Activated naive CD8-positive, alpha-beta T cell treated with anti-CD3 and anti-CD28 coated beads, Interleukin-2, amount 50 U/mL, for 24 hours (primary cell): ENCODE data around the gene GRPEL1.
A peak's percentile ranks its signal among the peaks of the same experiment; 100 is the strongest.

Experiments used
- ATAC-seq: fragments of 150-1000 bp; cut with Tn5 transposase; one replicate; pipeline ENCODE4 v1.10.0; 2021
- DNase-seq: peaks from one replicate; pipeline ENCODE4 v3.0.0; 2021
- H3K27ac Mint-ChIP-seq: one replicate; pipeline ENCODE4 v1.8.0; 2021; ENCODE audit warnings: mild to moderate bottlenecking, mixed read lengths
- H3K27me3 Mint-ChIP-seq: one replicate; pipeline ENCODE4 v1.8.0; 2021; ENCODE audit warnings: mixed read lengths
- H3K36me3 Mint-ChIP-seq: one replicate; pipeline ENCODE4 v1.8.0; 2021; ENCODE audit warnings: low read depth, mixed read lengths
- H3K4me1 Mint-ChIP-seq: one replicate; pipeline ENCODE4 v1.8.0; 2021; ENCODE audit warnings: mixed read lengths
- H3K4me3 Mint-ChIP-seq: one replicate; pipeline ENCODE4 v1.8.0; 2021; ENCODE audit warnings: mild to moderate bottlenecking, moderate library complexity, mixed read lengths
- H3K9me3 Mint-ChIP-seq: one replicate; pipeline ENCODE4 v1.8.0; 2021; ENCODE audit warnings: mixed read lengths

The GRPEL1 gene

GRCh38 chr4:7021355-7021754, 46.5 kb downstream of the GRPEL1 start:
- ATAC-seq, result no peak
- H3K9me3 Mint-ChIP-seq, result no peaks in the 10 kb centered on the region
- H3K27me3 Mint-ChIP-seq, result no peaks in the 10 kb centered on the region
- no peaks in the 10 kb centered on the region for H3K4me1 Mint-ChIP-seq
- no peak overlapping the region for H3K27ac Mint-ChIP-seq
- peaks cover 16% of the 10 kb centered on the region for H3K36me3 Mint-ChIP-seq
- H3K4me3 Mint-ChIP-seq, result no peak overlapping the region
- DNase-seq, result no peak

GRCh38 chr4:7020856-7021255, 47.0 kb downstream of the GRPEL1 start:
- no peak for DNase-seq
- no peaks in the 10 kb centered on the region for H3K9me3 Mint-ChIP-seq
- peaks cover 13% of the 10 kb centered on the region for H3K36me3 Mint-ChIP-seq
- no peak overlapping the region for H3K4me3 Mint-ChIP-seq
- no peak for ATAC-seq
- H3K4me1 Mint-ChIP-seq, result no peaks in the 10 kb centered on the region
- no peaks in the 10 kb centered on the region for H3K27me3 Mint-ChIP-seq
- H3K27ac Mint-ChIP-seq, result no peak overlapping the region

- H3K36me3 Mint-ChIP-seq, result peaks cover 14% of the 10 kb centered on the region
- H3K9me3 Mint-ChIP-seq, result no peaks in the 10 kb centered on the region
- H3K4me3 Mint-ChIP-seq, result no peak overlapping the region
- no peak overlapping the region for H3K27ac Mint-ChIP-seq
- no peak for DNase-seq
- no peaks in the 10 kb centered on the region for H3K27me3 Mint-ChIP-seq
- no peaks in the 10 kb centered on the region for H3K4me1 Mint-ChIP-seq
- no peak for ATAC-seq
Measured at GRCh38 chr4:7020290-7020689, 47.6 kb downstream of the GRPEL1 start.

- Mint-ChIP-seq H3K4me3 (no peak overlapping the region), H3K27ac (no peak overlapping the region), H3K36me3 (peaks cover 22% of the 10 kb centered on the region), H3K27me3 (no peaks in the 10 kb centered on the region), H3K9me3 (no peaks in the 10 kb centered on the region), H3K4me1 (no peaks in the 10 kb centered on the region)
- no peak for DNase-seq
- ATAC-seq, result no peak
Measured at GRCh38 chr4:7019367-7019766, 48.5 kb downstream of the GRPEL1 start.

- H3K36me3 Mint-ChIP-seq, result peaks cover 28% of the 10 kb centered on the region
- H3K4me1 Mint-ChIP-seq, result peaks cover 6% of the 10 kb centered on the region
- no peak overlapping the region for H3K4me3 Mint-ChIP-seq
- no peaks in the 10 kb centered on the region for H3K27me3 Mint-ChIP-seq
- H3K27ac Mint-ChIP-seq, result no peak overlapping the region
- H3K9me3 Mint-ChIP-seq, result no peaks in the 10 kb centered on the region
- ATAC-seq, result no peak
- no peak for DNase-seq
Measured at GRCh38 chr4:7018281-7018680, 49.6 kb downstream of the GRPEL1 start.

GRCh38 chr4:7017446-7018048, 50.3 kb downstream of the GRPEL1 start:
- no peaks in the 10 kb centered on the region for H3K9me3 Mint-ChIP-seq
- H3K4me1 Mint-ChIP-seq, result peaks cover 6% of the 10 kb centered on the region
- ATAC-seq (no peak), DNase-seq (no peak)
- peaks cover 29% of the 10 kb centered on the region for H3K36me3 Mint-ChIP-seq
- no peak overlapping the region for H3K4me3 Mint-ChIP-seq
- H3K27ac Mint-ChIP-seq, result peak overlapping the region; percentile 47
- no peaks in the 10 kb centered on the region for H3K27me3 Mint-ChIP-seq

GRCh38 chr4:7016512-7016911, 51.4 kb downstream of the GRPEL1 start:
- DNase-seq (no peak), ATAC-seq (no peak)
- H3K36me3 Mint-ChIP-seq, result peaks cover 25% of the 10 kb centered on the region
- peaks cover 6% of the 10 kb centered on the region for H3K4me1 Mint-ChIP-seq
- H3K27ac Mint-ChIP-seq, result no peak overlapping the region
- no peaks in the 10 kb centered on the region for H3K27me3 Mint-ChIP-seq
- H3K9me3 Mint-ChIP-seq, result no peaks in the 10 kb centered on the region
- no peak overlapping the region for H3K4me3 Mint-ChIP-seq

- H3K27me3 Mint-ChIP-seq, result no peaks in the 10 kb centered on the region
- H3K27ac Mint-ChIP-seq, result no peak overlapping the region
- DNase-seq (no peak), ATAC-seq (no peak)
- H3K4me1 Mint-ChIP-seq, result peaks cover 6% of the 10 kb centered on the region
- H3K36me3 Mint-ChIP-seq, result peaks cover 24% of the 10 kb centered on the region
- H3K9me3 Mint-ChIP-seq, result no peaks in the 10 kb centered on the region
- no peak overlapping the region for H3K4me3 Mint-ChIP-seq
Measured at GRCh38 chr4:7016086-7016485, 51.8 kb downstream of the GRPEL1 start.

GRCh38 chr4:7015383-7016035, 52.4 kb downstream of the GRPEL1 start:
- Mint-ChIP-seq H3K4me3 (no peak overlapping the region), H3K27me3 (no peaks in the 10 kb centered on the region), H3K27ac (no peak overlapping the region), H3K4me1 (peaks cover 6% of the 10 kb centered on the region), H3K9me3 (no peaks in the 10 kb centered on the region), H3K36me3 (peaks cover 24% of the 10 kb centered on the region)
- ATAC-seq (no peak), DNase-seq (no peak)

- Mint-ChIP-seq H3K9me3 (no peaks in the 10 kb centered on the region), H3K36me3 (peaks cover 25% of the 10 kb centered on the region), H3K27me3 (no peaks in the 10 kb centered on the region), H3K4me1 (peaks cover 6% of the 10 kb centered on the region), H3K4me3 (no peak overlapping the region), H3K27ac (no peak overlapping the region)
- DNase-seq (no peak), ATAC-seq (no peak)
Measured at GRCh38 chr4:7014815-7015214, 53.0 kb downstream of the GRPEL1 start.

- Mint-ChIP-seq H3K9me3 (no peaks in the 10 kb centered on the region), H3K36me3 (peaks cover 33% of the 10 kb centered on the region), H3K4me1 (peaks cover 6% of the 10 kb centered on the region), H3K27me3 (no peaks in the 10 kb centered on the region), H3K27ac (no peak overlapping the region), H3K4me3 (no peak overlapping the region)
- DNase-seq (no peak), ATAC-seq (no peak)
Measured at GRCh38 chr4:7013175-7013574, 54.7 kb downstream of the GRPEL1 start.

GRCh38 chr4:7009564-7009963, 58.3 kb downstream of the GRPEL1 start:
- Mint-ChIP-seq H3K36me3 (peaks cover 29% of the 10 kb centered on the region), H3K4me3 (no peak overlapping the region), H3K27me3 (no peaks in the 10 kb centered on the region), H3K4me1 (peaks cover 6% of the 10 kb centered on the region), H3K9me3 (no peaks in the 10 kb centered on the region), H3K27ac (no peak overlapping the region)
- no peak for DNase-seq
- ATAC-seq, result no peak
